HG02763 (cell line): ENCODE data around the gene VPS50.
"Not testable (repeated sequence)": the region's sequence is repeated elsewhere in the genome, so short reads cannot be mapped to it uniquely, and the experiment has no call there.

Experiments
- ATAC-seq: cut with Tn5 transposase; IDR thresholded peaks from one replicate; pipeline ENCODE4 v1.9.1; 2021; ENCODE audit warnings: mild to moderate bottlenecking, moderate library complexity; ENCODE audit not compliant: unreplicated experiment

The VPS50 gene

GRCh38 chr7:93326291-93326690 is 94.1 kb downstream of the VPS50 start:
- ATAC-seq: not testable (repeated sequence)

GRCh38 chr7:93327006-93327633 is 95.0 kb downstream of the VPS50 start:
- no peak for ATAC-seq

DNA sequence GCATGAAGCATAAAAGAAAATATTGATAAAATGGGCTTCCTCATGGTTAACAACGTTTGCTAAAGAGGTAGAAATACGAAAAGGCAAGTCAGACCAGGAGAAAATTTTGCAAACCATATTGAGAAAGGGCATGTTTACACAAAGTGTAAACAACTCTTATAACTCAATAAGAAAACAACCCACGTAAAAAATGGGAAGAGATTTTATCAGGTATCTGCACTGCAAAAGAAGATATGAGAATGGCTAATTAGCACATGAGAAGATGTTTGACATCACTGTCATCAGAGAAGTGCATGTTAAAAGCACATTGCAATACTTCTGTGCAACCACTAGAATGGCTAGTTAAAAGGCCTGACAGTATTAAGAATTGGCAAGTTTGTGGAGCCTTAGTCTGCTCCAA is 99.5 kb downstream of the VPS50 start:
- ATAC-seq: no peak

DNA sequence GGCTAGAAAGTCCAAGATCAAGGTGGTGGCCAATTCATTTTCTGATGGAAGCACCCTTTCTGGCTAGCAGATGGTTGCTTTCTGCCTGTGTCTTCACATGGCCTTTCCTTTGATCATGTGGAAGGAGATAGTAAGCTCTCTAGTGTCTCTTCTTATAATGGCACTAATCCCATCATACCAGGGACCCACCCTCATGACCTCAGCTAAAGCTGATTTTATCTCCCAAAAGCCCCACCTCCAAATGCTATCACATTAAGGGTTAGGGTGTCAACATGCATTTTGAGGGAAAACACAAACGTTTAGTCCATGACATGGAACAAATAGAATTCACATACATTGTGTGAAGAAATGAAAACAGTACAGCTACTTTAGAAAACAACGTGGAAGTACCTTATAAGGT is 100.0 kb downstream of the VPS50 start:
- ATAC-seq: no peak

DNA sequence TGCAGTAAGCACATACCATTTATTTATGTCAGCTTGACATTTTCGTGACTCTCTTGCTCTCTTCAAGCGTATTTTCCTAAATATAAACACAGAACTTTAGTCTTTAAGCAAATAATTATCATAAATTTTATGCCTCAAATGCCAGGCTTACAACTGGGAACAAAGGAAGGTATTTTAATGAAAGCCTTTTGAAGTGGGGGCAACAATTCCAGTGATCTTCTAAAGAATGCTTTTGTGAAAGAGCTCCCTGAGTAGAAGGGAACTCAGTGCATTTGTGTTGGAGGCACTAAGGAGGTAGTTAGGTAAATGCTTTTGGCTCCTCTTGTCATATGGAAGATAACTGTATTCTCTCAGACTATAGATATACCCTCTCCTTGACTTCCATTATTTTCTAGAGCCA is 104.9 kb downstream of the VPS50 start:
- ATAC-seq: no peak

GRCh38 chr7:93342178-93342577 is 110.0 kb downstream of the VPS50 start:
- not testable (repeated sequence) for ATAC-seq

- no peak for ATAC-seq
Measured at GRCh38 chr7:93350338-93350737, 118.2 kb downstream of the VPS50 start.

GRCh38 chr7:93352881-93353280 is 120.7 kb downstream of the VPS50 start:
- no peak for ATAC-seq

GRCh38 chr7:93354815-93355214 is 122.6 kb downstream of the VPS50 start:
- ATAC-seq: no peak

- no peak for ATAC-seq
Measured at GRCh38 chr7:93359520-93360198, 127.5 kb downstream of the VPS50 start.

DNA sequence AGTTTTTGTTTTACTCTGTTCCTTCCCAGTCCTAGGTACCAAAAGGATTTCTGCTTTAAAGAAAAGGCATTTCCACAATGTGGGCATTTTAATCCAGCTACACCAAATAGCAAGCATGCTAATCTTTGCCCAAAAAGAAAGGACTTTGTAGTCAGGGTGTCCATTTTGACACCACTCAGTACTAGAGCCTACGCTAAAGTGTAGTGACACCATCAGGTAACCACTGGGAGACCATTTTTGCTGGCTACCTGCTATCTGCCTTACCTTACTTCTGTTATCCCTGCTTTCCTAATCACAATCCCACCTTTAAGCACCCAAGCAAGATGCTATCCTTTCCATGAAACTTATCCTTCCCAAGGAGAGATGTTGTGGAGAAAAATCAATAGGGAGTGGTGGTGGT is 129.7 kb downstream of the VPS50 start:
- ATAC-seq: no peak

DNA sequence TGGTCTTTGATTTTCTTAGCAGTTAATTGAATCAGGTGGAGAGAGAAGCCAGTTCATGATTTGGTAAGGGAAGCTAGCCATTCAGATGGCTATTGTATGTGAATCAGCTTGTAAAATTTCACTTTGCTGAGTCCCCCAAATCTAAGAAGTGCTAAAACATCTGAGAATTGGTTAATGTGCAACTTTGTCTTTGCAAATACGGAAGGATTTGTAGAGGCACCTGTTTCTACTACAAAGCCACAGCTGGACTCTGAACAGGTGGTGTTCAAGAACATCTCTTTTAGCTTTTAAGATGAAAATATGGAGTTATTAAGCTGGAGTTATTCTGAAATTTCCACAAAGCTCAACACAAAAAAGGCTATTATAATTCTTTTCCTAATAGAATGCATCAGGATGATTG is 132.6 kb downstream of the VPS50 start:
- ATAC-seq: no peak

DNA sequence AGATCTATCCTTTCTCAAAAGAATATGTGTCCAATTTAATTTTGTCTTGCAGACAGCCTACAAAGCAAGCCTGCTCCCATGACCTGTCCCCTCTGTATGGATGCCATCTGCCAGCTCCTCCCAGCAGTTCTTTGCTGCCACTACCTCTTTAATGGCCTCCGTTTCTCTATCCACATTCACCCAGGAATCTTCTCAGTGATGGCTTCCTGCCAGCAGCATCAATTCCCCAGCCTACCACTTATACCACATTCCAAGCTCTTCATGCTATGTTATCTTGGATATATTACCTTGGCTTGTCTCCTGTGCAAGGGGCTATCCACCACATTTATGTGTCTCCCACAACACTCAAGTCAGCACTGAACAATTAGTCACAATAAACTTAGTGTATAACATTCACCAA is 133.2 kb downstream of the VPS50 start:
- ATAC-seq: no peak

DNA sequence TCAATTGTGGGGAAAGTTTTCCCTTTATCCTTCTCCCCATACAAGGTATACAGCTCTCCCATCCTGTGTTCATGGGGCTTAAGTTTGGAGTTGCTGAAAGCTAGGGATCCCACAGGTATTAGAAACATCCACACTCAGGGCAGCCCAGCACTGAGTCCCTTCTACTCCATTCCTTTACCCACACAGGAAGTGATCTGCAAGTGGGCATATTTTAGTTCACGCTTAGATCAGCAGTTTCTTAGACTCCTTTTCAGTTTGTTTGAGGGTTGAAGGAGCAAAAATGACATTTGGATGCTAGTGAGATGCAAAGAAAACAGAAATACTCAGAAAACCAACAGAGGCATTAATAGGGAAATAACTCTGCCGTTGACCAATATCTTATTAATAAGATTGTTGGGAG is 134.7 kb downstream of the VPS50 start:
- ATAC-seq: no peak

- no peak for ATAC-seq
Measured at GRCh38 chr7:93367254-93367653, 135.1 kb downstream of the VPS50 start.

DNA sequence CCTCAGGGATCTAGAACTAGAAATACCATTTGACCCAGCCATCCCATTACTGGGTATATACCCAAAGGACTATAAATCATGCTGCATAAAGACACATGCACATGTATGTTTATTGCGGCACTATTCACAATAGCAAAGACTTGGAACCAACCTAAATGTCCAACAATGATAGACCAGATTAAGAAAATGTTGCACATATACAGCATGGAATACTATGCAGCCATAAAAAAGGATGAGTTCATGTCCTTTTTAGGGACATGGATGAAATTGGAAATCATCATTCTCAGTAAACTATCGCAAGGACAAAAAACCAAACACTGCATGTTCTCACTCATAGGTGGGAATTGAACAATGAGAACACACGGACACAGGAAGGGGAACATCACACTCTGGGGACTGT is 138.8 kb downstream of the VPS50 start:
- ATAC-seq: not testable (repeated sequence)

DNA sequence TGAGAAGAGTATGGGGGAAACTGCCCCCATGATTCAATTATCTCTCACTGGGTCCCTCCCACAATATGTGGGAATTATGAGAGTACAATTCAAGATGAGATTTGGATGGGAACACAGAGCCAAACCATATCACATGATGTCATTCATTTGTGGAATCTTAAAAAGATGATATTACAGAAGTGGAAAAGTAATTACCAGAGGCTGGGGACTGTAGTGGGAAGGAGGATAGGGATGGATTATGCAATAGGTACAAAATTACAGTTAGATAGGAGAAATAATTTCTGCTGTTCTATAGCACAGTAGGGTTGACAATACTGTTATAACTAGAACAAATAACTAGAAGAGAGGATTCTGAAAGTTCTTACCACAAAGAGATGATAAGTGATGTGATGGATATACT is 141.4 kb downstream of the VPS50 start:
- no peak for ATAC-seq

DNA sequence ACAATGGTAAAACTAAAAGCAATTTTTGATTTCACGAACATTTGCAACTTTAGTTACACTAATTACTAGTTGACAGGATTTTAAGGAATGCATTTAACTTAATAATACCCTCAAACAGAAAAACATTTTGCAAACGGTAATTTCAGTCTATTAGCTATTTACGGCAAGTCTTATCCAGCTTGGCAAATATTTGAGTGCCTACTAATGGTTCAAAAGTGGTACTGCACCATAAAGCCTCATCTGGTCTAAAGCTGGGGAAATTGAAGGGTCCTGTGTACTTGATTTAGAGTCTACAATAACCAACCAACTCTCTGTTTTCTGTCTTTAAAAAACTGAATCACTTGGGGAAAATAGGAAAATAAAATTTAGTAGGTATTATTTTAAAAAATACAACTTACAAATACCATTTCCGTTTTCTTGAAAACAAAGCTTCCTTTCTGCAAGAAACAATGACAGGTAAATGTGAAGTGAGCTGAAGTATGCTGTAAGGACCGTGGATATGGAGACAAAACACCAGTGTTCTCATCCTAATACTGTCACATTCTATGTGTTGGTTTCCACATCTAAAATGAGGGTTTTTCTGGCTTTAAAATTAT is 142.3 kb downstream of the VPS50 start:
- peak; percentile 66 for ATAC-seq

DNA sequence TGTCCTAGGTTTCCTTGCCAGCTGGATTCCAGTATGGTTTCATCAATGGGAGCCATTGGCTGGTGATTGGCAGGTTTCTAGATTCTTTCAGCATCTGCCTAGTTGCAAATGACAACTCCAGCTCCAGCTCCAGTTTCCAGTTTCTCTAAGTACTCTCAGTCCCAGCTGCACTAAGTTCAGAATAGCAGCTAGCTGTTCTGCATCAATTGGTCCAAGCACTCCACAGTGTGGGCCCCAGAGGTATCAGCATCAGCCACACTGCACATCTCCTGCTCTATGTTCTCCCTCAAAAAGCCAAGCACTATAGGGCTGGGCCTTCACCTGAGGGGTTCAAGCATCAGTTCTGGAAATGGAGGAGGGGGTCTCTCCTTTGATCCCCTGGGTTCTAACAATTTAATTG is 143.4 kb downstream of the VPS50 start:
- ATAC-seq: peak; percentile 60

DNA sequence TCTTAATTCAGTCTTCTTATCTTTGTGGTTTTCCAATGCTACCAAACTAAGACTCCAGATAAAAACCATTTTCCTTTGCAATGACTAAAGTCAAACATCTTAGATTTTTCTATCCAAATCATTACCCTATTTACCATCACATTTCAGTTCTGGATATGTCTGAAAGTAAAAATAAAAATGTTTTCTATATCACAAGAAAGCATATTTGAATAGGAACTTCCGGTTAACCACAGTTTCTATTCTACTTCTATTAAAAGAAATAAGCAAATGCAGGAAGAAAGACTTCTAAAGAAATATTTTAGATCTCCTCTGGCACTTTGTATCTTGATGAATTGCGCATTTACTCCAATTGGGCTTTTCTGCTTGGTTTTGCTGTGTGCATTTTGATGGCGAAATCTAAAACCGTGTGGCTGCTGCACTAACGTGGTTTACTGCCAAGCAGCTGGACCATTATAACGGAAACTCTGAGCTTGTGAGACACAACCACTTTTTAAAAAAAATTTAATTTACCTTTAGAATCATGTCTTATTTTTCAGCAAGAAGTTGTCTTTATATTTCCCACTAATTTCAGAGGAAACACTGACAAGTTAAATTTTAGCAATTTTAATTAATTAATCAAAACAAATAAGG is 146.1 kb downstream of the VPS50 start:
- peak; percentile 46 for ATAC-seq

GRCh38 chr7:93382362-93382761 is 150.2 kb downstream of the VPS50 start:
- ATAC-seq: no peak

- ATAC-seq: no peak
Measured at GRCh38 chr7:93390660-93391059, 158.5 kb downstream of the VPS50 start.
